Cardiac muscle cell (in vitro differentiated cells and primary cell): ENCODE data around the gene DVL3. TPM values are rescaled to one million over a fixed set of nuclear protein-coding genes. Genes with fewer than 3 reads are reported as not detected.

ENCODE experiments used
- DNase-seq, 2 donors: peaks; one replicate each; pipeline versions ENCODE4 v3.0.0 to v3.0.0-alpha.2; 2010 to 2017; ENCODE audit warnings: low read depth in 1 of 2, low spot score in 1 of 2
- H3K27ac ChIP-seq: fragments of 200-600 bp; sonication (generic); 2 replicates; pipeline ENCODE4 v1.5.1; 2016
- H3K27me3 ChIP-seq: fragments of 200-600 bp; sonication (generic); 2 replicates; pipeline ENCODE4 v1.6.0; 2016; ENCODE audit warnings: control low read depth
- H3K36me3 ChIP-seq: fragments of 200-600 bp; sonication (generic); 2 replicates; pipeline ENCODE4 v1.5.1; 2016; ENCODE audit warnings: control low read depth
- H3K4me1 ChIP-seq: fragments of 200-600 bp; sonication (generic); 2 replicates; pipeline ENCODE4 v1.8.1; 2017; ENCODE audit warnings: low read depth, mild to moderate bottlenecking, mixed run types
- H3K4me3 ChIP-seq: fragments of 200-600 bp; sonication (generic); 2 replicates; pipeline ENCODE4 v1.5.1; 2016; ENCODE audit warnings: mild to moderate bottlenecking
- H3K9me3 ChIP-seq: fragments of 200-600 bp; sonication (generic); 2 replicates; pipeline ENCODE4 v1.5.1; 2017; ENCODE audit warnings: low read depth, mild to moderate bottlenecking, control low read depth
- CTCF ChIP-seq: IDR thresholded peaks from 2 replicates; pipeline ENCODE4 v1.5.1; 2012; ENCODE audit warnings: low read depth, mild to moderate bottlenecking, low read length
- polyA plus RNA-seq: library from polyadenylated mRNA; unstranded; fragments of >200 nt; fragmentation: Nextera tagmentation; extraction: Ambion mirVana; gene quantifications from 2 replicates; pipeline ENCODE4 v1.2.1, GENCODE V29; 2016
- total RNA-seq: library from RNA; depleted of rRNA; stranded (reverse); fragments of >200 nt; gene quantifications from 2 replicates; pipeline ENCODE4 v1.2.3, GENCODE V29; 2016

Gene DVL3
- total and polyA plus RNA-seq, 2 experiments from 2014 or later = 135 to 150 TPM

- Histone ChIP-seq H3K4me3 (no peak overlapping the region), H3K9me3 (no peaks in the 10 kb centered on the region), H3K4me1 (peaks cover 12% of the 10 kb centered on the region), H3K27ac (no peak overlapping the region), H3K27me3 (no peaks in the 10 kb centered on the region), H3K36me3 (peaks cover 47% of the 10 kb centered on the region)
- no peak for DNase-seq
- no peak for TF ChIP-seq CTCF
Observed at GRCh38 chr3:184189421-184189820, 34.2 kb downstream of the DVL3 start.

GRCh38 chr3:184192889-184193288 lies 37.7 kb downstream of the DVL3 start:
- Histone ChIP-seq H3K4me3 (no peak overlapping the region), H3K36me3 (peaks cover 51% of the 10 kb centered on the region), H3K4me1 (no peaks in the 10 kb centered on the region), H3K27ac (no peak overlapping the region), H3K9me3 (no peaks in the 10 kb centered on the region), H3K27me3 (no peaks in the 10 kb centered on the region)
- TF ChIP-seq CTCF = no peak
- DNase-seq = no peak

GRCh38 chr3:184193991-184194539 lies 38.9 kb downstream of the DVL3 start:
- Histone ChIP-seq H3K27ac (no peak overlapping the region), H3K27me3 (no peaks in the 10 kb centered on the region), H3K4me1 (no peaks in the 10 kb centered on the region), H3K36me3 (peaks cover 42% of the 10 kb centered on the region), H3K4me3 (no peak overlapping the region), H3K9me3 (no peaks in the 10 kb centered on the region)
- TF ChIP-seq CTCF = no peak
- DNase-seq = no peak

GRCh38 chr3:184196536-184196935 lies 41.4 kb downstream of the DVL3 start:
- Histone ChIP-seq H3K4me1 (no peaks in the 10 kb centered on the region), H3K27ac (no peak overlapping the region), H3K36me3 (peaks cover 18% of the 10 kb centered on the region), H3K27me3 (no peaks in the 10 kb centered on the region), H3K9me3 (no peaks in the 10 kb centered on the region), H3K4me3 (no peak overlapping the region)
- TF ChIP-seq CTCF = no peak
- no peak for DNase-seq

- no peak for TF ChIP-seq CTCF
- Histone ChIP-seq H3K27ac (no peak overlapping the region), H3K9me3 (no peaks in the 10 kb centered on the region), H3K27me3 (no peaks in the 10 kb centered on the region), H3K4me3 (no peak overlapping the region), H3K36me3 (peaks cover 7% of the 10 kb centered on the region), H3K4me1 (no peaks in the 10 kb centered on the region)
- no peak for DNase-seq
Observed at GRCh38 chr3:184198509-184198908, 43.3 kb downstream of the DVL3 start.

GRCh38 chr3:184200825-184201224 lies 45.6 kb downstream of the DVL3 start:
- Histone ChIP-seq H3K27me3 (no peaks in the 10 kb centered on the region), H3K4me3 (no peak overlapping the region), H3K36me3 (no peaks in the 10 kb centered on the region), H3K9me3 (no peaks in the 10 kb centered on the region), H3K4me1 (no peaks in the 10 kb centered on the region), H3K27ac (no peak overlapping the region)
- TF ChIP-seq CTCF = no peak
- no peak for DNase-seq
